ENCODE results near the gene ZMYND8. TPM values are rescaled to one million over a fixed set of nuclear protein-coding genes. Genes with fewer than 3 reads are reported as not detected.
"Not testable (repeated sequence)": the region's sequence is repeated elsewhere in the genome, so short reads cannot be mapped to it uniquely, and the experiment has no call there.

ZMYND8 gene
- total RNA-seq, 1 donor from 2014 or later: 37.9 TPM

- peaks cover 62% of the 10 kb centered on the region for H3K36me3 ChIP-seq
Measured at GRCh38 chr20:47244451-47244850, 112.0 kb downstream of the ZMYND8 start.

GRCh38 chr20:47243532-47244305, 112.8 kb downstream of the ZMYND8 start:
- peaks cover 60% of the 10 kb centered on the region for H3K36me3 ChIP-seq
- no peak overlapping the region for H3K4me3 ChIP-seq
- no peaks in the 10 kb centered on the region for H3K9me3 ChIP-seq (replicated peaks)
- H3K27ac ChIP-seq (replicated peaks): no peak overlapping the region
- TF ChIP-seq CTCF (IDR thresholded peaks at IDR 0.05; ENCODE audit: borderline replicate concordance): no peak
- DNase-seq: no peak
- no peaks in the 10 kb centered on the region for H3K27me3 ChIP-seq (ENCODE audit: low read depth)
- intact Hi-C loops (cut with micrococcal nuclease): no loop called here
- H3K4me1 ChIP-seq: peaks cover 22% of the 10 kb centered on the region

More at GRCh38 chr20:47244451-47244850, 112.0 kb downstream of the ZMYND8 start:
- Histone ChIP-seq H3K27me3 (ENCODE audit: low read depth) (no peaks in the 10 kb centered on the region), H3K4me1 (peaks cover 22% of the 10 kb centered on the region), H3K27ac (replicated peaks) (no peak overlapping the region), H3K9me3 (replicated peaks) (no peaks in the 10 kb centered on the region), H3K4me3 (no peak overlapping the region)
- intact Hi-C loops (cut with micrococcal nuclease): no loop called here
- TF ChIP-seq CTCF (IDR thresholded peaks at IDR 0.05; ENCODE audit: borderline replicate concordance): no peak
- no peak for DNase-seq

- intact Hi-C loops (cut with micrococcal nuclease): no loop called here
- TF ChIP-seq CTCF (IDR thresholded peaks at IDR 0.05; ENCODE audit: borderline replicate concordance): no peak
- Histone ChIP-seq H3K27me3 (ENCODE audit: low read depth) (no peaks in the 10 kb centered on the region), H3K9me3 (replicated peaks) (no peaks in the 10 kb centered on the region), H3K4me3 (no peak overlapping the region), H3K36me3 (peaks cover 60% of the 10 kb centered on the region), H3K27ac (replicated peaks) (no peak overlapping the region), H3K4me1 (peaks cover 22% of the 10 kb centered on the region)
- DNase-seq: no peak
Measured at GRCh38 chr20:47243003-47243402, 113.5 kb downstream of the ZMYND8 start.

- Histone ChIP-seq H3K36me3 (peaks cover 60% of the 10 kb centered on the region), H3K27ac (replicated peaks) (no peak overlapping the region), H3K27me3 (ENCODE audit: low read depth) (no peaks in the 10 kb centered on the region), H3K9me3 (replicated peaks) (no peaks in the 10 kb centered on the region), H3K4me1 (peaks cover 14% of the 10 kb centered on the region), H3K4me3 (no peak overlapping the region)
- intact Hi-C loops (cut with micrococcal nuclease): no loop called here
- DNase-seq: no peak
- TF ChIP-seq CTCF (IDR thresholded peaks at IDR 0.05; ENCODE audit: borderline replicate concordance): no peak
Measured at GRCh38 chr20:47241345-47241781, 115.1 kb downstream of the ZMYND8 start.

GRCh38 chr20:47240096-47240495, 116.4 kb downstream of the ZMYND8 start:
- H3K4me3 ChIP-seq; H3K27me3 ChIP-seq (ENCODE audit: low read depth); DNase-seq; H3K9me3 ChIP-seq (replicated peaks); intact Hi-C loops (cut with micrococcal nuclease); H3K27ac ChIP-seq (replicated peaks): not testable (repeated sequence)
- Histone ChIP-seq H3K36me3 (peaks cover 60% of the 10 kb centered on the region), H3K4me1 (peaks cover 14% of the 10 kb centered on the region)

GRCh38 chr20:47239719-47240067, 116.8 kb downstream of the ZMYND8 start:
- Histone ChIP-seq H3K9me3 (replicated peaks) (no peaks in the 10 kb centered on the region), H3K36me3 (peaks cover 60% of the 10 kb centered on the region), H3K4me1 (peaks cover 14% of the 10 kb centered on the region), H3K4me3 (no peak overlapping the region), H3K27ac (replicated peaks) (no peak overlapping the region), H3K27me3 (ENCODE audit: low read depth) (no peaks in the 10 kb centered on the region)
- no peak for DNase-seq
- no peak for TF ChIP-seq CTCF (IDR thresholded peaks at IDR 0.05; ENCODE audit: borderline replicate concordance)
- intact Hi-C loops (cut with micrococcal nuclease): no loop called here

Data from left ventricle myocardium inferior (tissue), 1 donor.